Measurements from ENCODE around the gene SRPK2. TPM values are rescaled to one million over a fixed set of nuclear protein-coding genes. Genes with fewer than 3 reads are reported as not detected.

SRPK2 gene
- total RNA-seq, 1 donor from 2014 or later = 70.5 TPM

GRCh38 chr7:105402221-105403095 is 13.7 kb upstream of the SRPK2 start:
- no peak overlapping the region for H3K4me3 Mint-ChIP-seq (ENCODE audit: unreplicated experiment)
- TF ChIP-seq CTCF (IDR thresholded peaks at IDR 0.05; ENCODE audit: unreplicated experiment) = no peak
- no peaks in the 10 kb centered on the region for H3K9me3 Mint-ChIP-seq (ENCODE audit: unreplicated experiment)
- H3K4me1 Mint-ChIP-seq (ENCODE audit: unreplicated experiment) = peaks cover 10% of the 10 kb centered on the region
- H3K27ac Mint-ChIP-seq (ENCODE audit: unreplicated experiment) = no peak overlapping the region
- no peaks in the 10 kb centered on the region for H3K36me3 Mint-ChIP-seq (ENCODE audit: low read depth, unreplicated experiment)
- no peaks in the 10 kb centered on the region for H3K27me3 Mint-ChIP-seq (ENCODE audit: unreplicated experiment)
- DNase-seq (ENCODE audit: low spot score) = no peak

- peaks cover 15% of the 10 kb centered on the region for H3K4me1 Mint-ChIP-seq (ENCODE audit: unreplicated experiment)
- no peaks in the 10 kb centered on the region for H3K36me3 Mint-ChIP-seq (ENCODE audit: low read depth, unreplicated experiment)
- H3K27ac Mint-ChIP-seq (ENCODE audit: unreplicated experiment) = no peak overlapping the region
- no peaks in the 10 kb centered on the region for H3K27me3 Mint-ChIP-seq (ENCODE audit: unreplicated experiment)
- peak; percentile 17 for TF ChIP-seq CTCF (IDR thresholded peaks at IDR 0.05; ENCODE audit: unreplicated experiment)
- H3K4me3 Mint-ChIP-seq (ENCODE audit: unreplicated experiment) = no peak overlapping the region
- no peak for DNase-seq (ENCODE audit: low spot score)
- no peaks in the 10 kb centered on the region for H3K9me3 Mint-ChIP-seq (ENCODE audit: unreplicated experiment)
These were observed 10.5 kb upstream of the SRPK2 start for GRCh38 chr7:105399043-105399725.

DNA sequence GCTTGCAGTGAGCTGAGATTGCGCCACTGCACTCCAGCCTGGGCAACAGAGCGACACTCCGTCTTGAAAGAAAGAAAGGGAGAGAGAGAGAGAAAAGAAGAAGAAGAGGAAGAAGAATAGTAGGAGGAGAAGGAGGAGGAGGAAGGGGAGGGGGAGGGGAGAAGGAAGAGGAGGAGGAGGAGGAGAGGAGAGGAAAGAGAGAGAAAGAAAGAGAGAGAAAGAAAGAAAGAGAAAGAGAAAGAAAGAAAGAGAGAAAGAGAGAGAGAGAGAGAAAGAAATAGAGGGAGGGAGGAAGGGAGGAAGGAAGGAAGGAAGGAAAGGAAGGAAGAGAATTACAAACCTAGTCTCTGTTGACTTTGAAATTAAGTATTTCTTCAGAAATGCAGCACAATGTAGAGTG is 7.8 kb upstream of the SRPK2 start:
- H3K9me3 Mint-ChIP-seq (ENCODE audit: unreplicated experiment) = no peaks in the 10 kb centered on the region

GRCh38 chr7:105391429-105391828 is 2.7 kb upstream of the SRPK2 start:
- Mint-ChIP-seq H3K27me3 (ENCODE audit: unreplicated experiment) (peaks cover 5% of the 10 kb centered on the region), H3K9me3 (ENCODE audit: unreplicated experiment) (no peaks in the 10 kb centered on the region), H3K36me3 (ENCODE audit: low read depth, unreplicated experiment) (peaks cover 10% of the 10 kb centered on the region), H3K27ac (ENCODE audit: unreplicated experiment) (no peak overlapping the region), H3K4me1 (ENCODE audit: unreplicated experiment) (peaks cover 9% of the 10 kb centered on the region), H3K4me3 (ENCODE audit: unreplicated experiment) (no peak overlapping the region)
- DNase-seq (ENCODE audit: low spot score) = no peak
- no peak for TF ChIP-seq CTCF (IDR thresholded peaks at IDR 0.05; ENCODE audit: unreplicated experiment)

More for the DNA sequence above, 7.8 kb upstream of the SRPK2 start:
- no peak for TF ChIP-seq CTCF (IDR thresholded peaks at IDR 0.05; ENCODE audit: unreplicated experiment)
- Mint-ChIP-seq H3K27me3 (ENCODE audit: unreplicated experiment) (no peaks in the 10 kb centered on the region), H3K27ac (ENCODE audit: unreplicated experiment) (no peak overlapping the region), H3K36me3 (ENCODE audit: low read depth, unreplicated experiment) (no peaks in the 10 kb centered on the region), H3K4me3 (ENCODE audit: unreplicated experiment) (no peak overlapping the region), H3K4me1 (ENCODE audit: unreplicated experiment) (peaks cover 12% of the 10 kb centered on the region)
- DNase-seq (ENCODE audit: low spot score) = no peak

DNA sequence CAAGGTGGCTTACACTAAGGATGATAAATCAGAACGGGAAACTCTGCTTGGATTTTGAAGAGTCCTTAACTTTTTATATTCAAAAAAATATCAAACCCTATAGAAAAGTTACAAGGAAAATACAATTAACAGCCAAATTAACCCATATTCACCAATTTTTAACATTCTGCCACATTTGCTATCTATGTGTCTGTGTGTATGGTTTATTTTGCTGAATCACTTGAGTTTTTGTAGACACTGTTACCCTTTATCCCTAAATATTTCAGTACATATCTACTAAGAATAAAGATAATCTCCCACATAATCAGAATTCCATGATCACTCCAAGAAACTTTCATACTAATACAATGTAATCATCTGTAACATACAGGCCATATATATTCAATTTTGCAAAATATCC is 1.2 kb upstream of the SRPK2 start:
- Mint-ChIP-seq H3K4me3 (ENCODE audit: unreplicated experiment) (peak overlapping the region; percentile 99), H3K27ac (ENCODE audit: unreplicated experiment) (no peak overlapping the region), H3K36me3 (ENCODE audit: low read depth, unreplicated experiment) (peaks cover 14% of the 10 kb centered on the region), H3K9me3 (ENCODE audit: unreplicated experiment) (no peaks in the 10 kb centered on the region), H3K4me1 (ENCODE audit: unreplicated experiment) (peaks cover 11% of the 10 kb centered on the region), H3K27me3 (ENCODE audit: unreplicated experiment) (peaks cover 5% of the 10 kb centered on the region)
- DNase-seq (ENCODE audit: low spot score) = no peak
- TF ChIP-seq CTCF (IDR thresholded peaks at IDR 0.05; ENCODE audit: unreplicated experiment) = no peak

Measured in endothelial cell (in vitro differentiated cells).